ENCODE data around the gene AOPEP.

The AOPEP gene

GRCh38 chr9:94891183-94891582 is 164.7 kb downstream of the AOPEP start:
- TF ChIP-seq, protein P1, sequence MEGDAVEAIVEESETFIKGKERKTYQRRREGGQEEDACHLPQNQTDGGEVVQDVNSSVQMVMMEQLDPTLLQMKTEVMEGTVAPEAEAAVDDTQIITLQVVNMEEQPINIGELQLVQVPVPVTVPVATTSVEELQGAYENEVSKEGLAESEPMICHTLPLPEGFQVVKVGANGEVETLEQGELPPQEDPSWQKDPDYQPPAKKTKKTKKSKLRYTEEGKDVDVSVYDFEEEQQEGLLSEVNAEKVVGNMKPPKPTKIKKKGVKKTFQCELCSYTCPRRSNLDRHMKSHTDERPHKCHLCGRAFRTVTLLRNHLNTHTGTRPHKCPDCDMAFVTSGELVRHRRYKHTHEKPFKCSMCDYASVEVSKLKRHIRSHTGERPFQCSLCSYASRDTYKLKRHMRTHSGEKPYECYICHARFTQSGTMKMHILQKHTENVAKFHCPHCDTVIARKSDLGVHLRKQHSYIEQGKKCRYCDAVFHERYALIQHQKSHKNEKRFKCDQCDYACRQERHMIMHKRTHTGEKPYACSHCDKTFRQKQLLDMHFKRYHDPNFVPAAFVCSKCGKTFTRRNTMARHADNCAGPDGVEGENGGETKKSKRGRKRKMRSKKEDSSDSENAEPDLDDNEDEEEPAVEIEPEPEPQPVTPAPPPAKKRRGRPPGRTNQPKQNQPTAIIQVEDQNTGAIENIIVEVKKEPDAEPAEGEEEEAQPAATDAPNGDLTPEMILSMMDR (IDR thresholded peaks at IDR 0.05; ENCODE audit: borderline replicate concordance, insufficient read depth, low read depth, low read length) = no peak
- no peak overlapping the region for H3K4me3 ChIP-seq (ENCODE audit: low read depth, low read length)

DNA sequence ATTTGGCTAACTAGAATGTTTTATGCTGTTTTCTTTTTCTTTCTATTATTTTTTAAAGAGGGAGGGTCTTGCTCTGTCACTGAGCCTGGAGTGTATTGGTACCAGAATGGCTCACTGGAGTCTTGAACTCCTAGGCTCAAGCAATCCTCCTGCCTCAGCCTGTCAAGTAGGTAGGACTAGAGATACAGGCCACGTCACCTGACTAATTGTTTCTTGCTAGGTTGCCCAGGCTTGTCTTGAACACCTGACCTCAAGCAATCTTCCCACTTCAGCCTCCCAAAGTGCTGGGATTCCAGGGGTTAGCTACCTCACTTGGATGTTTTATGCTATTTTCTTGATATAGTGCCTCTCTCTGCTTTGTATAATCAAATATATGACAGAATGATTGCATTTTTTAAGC is 166.2 kb downstream of the AOPEP start:
- TF ChIP-seq, protein P1 (IDR thresholded peaks at IDR 0.05; ENCODE audit: borderline replicate concordance, insufficient read depth, low read depth, low read length) = no peak

DNA sequence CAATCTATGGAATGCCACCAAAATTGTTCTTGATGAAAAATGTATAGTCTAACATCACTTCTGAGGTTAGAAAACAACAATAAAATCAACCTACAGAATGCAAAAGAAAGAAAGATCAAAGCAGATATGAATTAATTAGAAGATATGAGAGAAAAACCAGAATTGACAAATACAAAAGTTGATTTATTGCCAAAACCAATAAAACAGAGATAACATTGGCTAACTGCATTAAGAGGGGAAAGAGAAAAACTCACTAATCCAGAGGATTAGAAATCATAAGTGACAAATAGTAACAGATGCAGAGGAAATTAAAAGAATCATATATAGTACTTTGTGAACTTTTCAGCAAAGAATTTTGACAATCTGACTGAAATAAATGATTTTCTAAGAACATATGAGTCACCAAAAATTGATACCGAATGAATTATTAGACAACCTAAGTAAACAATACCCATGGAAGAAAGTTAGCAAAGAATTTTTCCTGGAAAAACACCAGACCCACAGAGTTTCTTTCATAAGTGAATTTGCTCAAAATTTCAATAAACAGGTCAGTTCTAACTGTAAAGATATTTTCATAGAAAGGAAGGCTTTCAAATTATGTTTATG is 167.7 kb downstream of the AOPEP start:
- H3K4me3 ChIP-seq (ENCODE audit: low read depth, low read length) = no peak overlapping the region
- TF ChIP-seq, protein P1 (IDR thresholded peaks at IDR 0.05; ENCODE audit: borderline replicate concordance, insufficient read depth, low read depth, low read length) = no peak

More for the DNA sequence above, 166.2 kb downstream of the AOPEP start:
- H3K4me3 ChIP-seq (ENCODE audit: low read depth, low read length) = no peak overlapping the region

DNA sequence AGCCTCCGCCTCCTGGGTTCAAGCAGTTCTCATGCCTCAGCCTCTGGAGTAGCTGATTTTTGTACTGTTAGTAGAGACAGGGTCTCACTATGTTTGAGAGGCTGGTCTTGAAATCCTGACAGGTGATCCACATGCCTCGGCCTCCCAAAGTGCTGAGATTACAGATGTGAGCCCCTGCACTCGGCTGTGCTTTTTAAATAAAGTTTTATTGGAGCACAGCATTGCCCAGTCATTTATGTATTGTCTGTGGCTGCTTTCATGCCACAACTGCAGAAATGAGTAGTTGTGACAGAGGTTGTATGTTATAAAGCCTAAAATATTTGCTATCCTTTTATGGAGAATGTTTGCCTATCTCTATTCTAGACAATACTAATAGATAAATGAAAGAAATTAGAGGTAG is 169.2 kb downstream of the AOPEP start:
- H3K4me3 ChIP-seq (ENCODE audit: low read depth, low read length) = no peak overlapping the region
- TF ChIP-seq, protein P1 (IDR thresholded peaks at IDR 0.05; ENCODE audit: borderline replicate concordance, insufficient read depth, low read depth, low read length) = no peak

DNA sequence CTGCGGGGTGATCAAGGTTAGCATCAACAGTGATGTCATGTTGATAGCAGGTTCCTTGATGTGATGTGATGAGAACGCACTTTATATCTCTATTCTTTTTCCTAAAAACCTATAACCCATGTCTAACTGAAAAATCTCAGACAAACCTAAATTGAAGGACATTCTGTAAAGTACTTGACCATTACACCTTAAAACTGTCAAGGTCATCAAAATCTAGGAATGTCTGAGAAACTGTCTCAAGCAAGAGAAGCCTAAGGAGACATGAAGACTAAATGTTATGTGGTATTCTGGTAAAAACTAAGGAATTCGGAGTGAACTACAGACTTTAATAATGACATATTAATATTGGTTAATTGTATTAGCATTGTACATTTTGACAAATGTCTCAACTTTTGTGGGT is 170.0 kb downstream of the AOPEP start:
- TF ChIP-seq, protein P1 (IDR thresholded peaks at IDR 0.05; ENCODE audit: borderline replicate concordance, insufficient read depth, low read depth, low read length) = no peak
- no peak overlapping the region for H3K4me3 ChIP-seq (ENCODE audit: low read depth, low read length)

GRCh38 chr9:94899464-94900221 is 173.1 kb downstream of the AOPEP start:
- H3K4me3 ChIP-seq (ENCODE audit: low read depth, low read length) = no peak overlapping the region
- TF ChIP-seq, protein P1 (IDR thresholded peaks at IDR 0.05; ENCODE audit: borderline replicate concordance, insufficient read depth, low read depth, low read length) = no peak

Data from GM12875 (cell line).